ENCODE data around the gene MLLT10.

The MLLT10 gene

GRCh38 chr10:21764466-21765189, 230.6 kb downstream of the MLLT10 start:
- Histone ChIP-seq H3K27me3 (ENCODE audit: insufficient read depth, low read length, poor library complexity) (no peaks in the 10 kb centered on the region), H3K4me3 (ENCODE audit: low read depth in 1 of 2, low read length in 2 of 2) (no peak overlapping the region), H2AFZ (ENCODE audit: low read depth, low read length) (no peak overlapping the region), H3K36me3 (ENCODE audit: insufficient read depth, low read length) (no peaks in the 10 kb centered on the region), H4K20me1 (ENCODE audit: insufficient read depth, low read length) (no peaks in the 10 kb centered on the region), H3K79me2 (ENCODE audit: insufficient read depth, low read length) (no peaks in the 10 kb centered on the region), H3K27ac (ENCODE audit: low read length) (no peak overlapping the region), H3K4me1 (ENCODE audit: insufficient read depth, low read length) (no peaks in the 10 kb centered on the region), H3K9ac (ENCODE audit: low read depth, low read length) (no peak overlapping the region), H3K4me2 (ENCODE audit: insufficient read depth, low read length) (no peak overlapping the region), H3K9me3 (ENCODE audit: insufficient read depth, low read length, severe bottlenecking) (no peaks in the 10 kb centered on the region)
- TF ChIP-seq CTCF (IDR thresholded peaks at IDR 0.05; ENCODE audit: borderline replicate concordance, extremely low read depth, low read length, poor library complexity, severe bottlenecking) (no peak), EZH2 (IDR thresholded peaks at IDR 0.05; ENCODE audit: borderline replicate concordance, low read depth, low read length, severe bottlenecking) (no peak)
- peak; percentile 37; the same call in 1 of the 3 replicates for ATAC-seq (ENCODE audit: insufficient read depth, low read depth)
- DNase-seq = no peak

- no peaks in the 10 kb centered on the region for H3K27me3 ChIP-seq (ENCODE audit: insufficient read depth, low read length, poor library complexity)
- no peak overlapping the region for H2AFZ ChIP-seq (ENCODE audit: low read depth, low read length)
- H3K79me2 ChIP-seq (ENCODE audit: insufficient read depth, low read length) = no peaks in the 10 kb centered on the region
- H3K4me3 ChIP-seq (ENCODE audit: low read depth in 1 of 2, low read length in 2 of 2) = no peak overlapping the region
- H3K9ac ChIP-seq (ENCODE audit: low read depth, low read length) = no peak overlapping the region
- H3K9me3 ChIP-seq (ENCODE audit: insufficient read depth, low read length, severe bottlenecking) = no peaks in the 10 kb centered on the region
- DNase-seq (no peak), ATAC-seq (ENCODE audit: insufficient read depth, low read depth) (no peak)
- H4K20me1 ChIP-seq (ENCODE audit: insufficient read depth, low read length) = no peaks in the 10 kb centered on the region
- H3K36me3 ChIP-seq (ENCODE audit: insufficient read depth, low read length) = no peaks in the 10 kb centered on the region
- TF ChIP-seq CTCF (IDR thresholded peaks at IDR 0.05; ENCODE audit: borderline replicate concordance, extremely low read depth, low read length, poor library complexity, severe bottlenecking) (no peak), EZH2 (IDR thresholded peaks at IDR 0.05; ENCODE audit: borderline replicate concordance, low read depth, low read length, severe bottlenecking) (no peak)
- H3K4me1 ChIP-seq (ENCODE audit: insufficient read depth, low read length) = no peaks in the 10 kb centered on the region
- no peak overlapping the region for H3K27ac ChIP-seq (ENCODE audit: low read length)
- no peak overlapping the region for H3K4me2 ChIP-seq (ENCODE audit: insufficient read depth, low read length)
Observed at GRCh38 chr10:21769041-21769440, 235.0 kb downstream of the MLLT10 start.

- TF ChIP-seq EZH2 (IDR thresholded peaks at IDR 0.05; ENCODE audit: borderline replicate concordance, low read depth, low read length, severe bottlenecking) (no peak), CTCF (IDR thresholded peaks at IDR 0.05; ENCODE audit: borderline replicate concordance, extremely low read depth, low read length, poor library complexity, severe bottlenecking) (no peak)
- no peaks in the 10 kb centered on the region for H3K27me3 ChIP-seq (ENCODE audit: insufficient read depth, low read length, poor library complexity)
Observed at GRCh38 chr10:21771219-21771618, 237.2 kb downstream of the MLLT10 start.

More at GRCh38 chr10:21771219-21771618, 237.2 kb downstream of the MLLT10 start:
- no peak for ATAC-seq (ENCODE audit: insufficient read depth, low read depth)
- Histone ChIP-seq H3K9me3 (ENCODE audit: insufficient read depth, low read length, severe bottlenecking) (no peaks in the 10 kb centered on the region), H3K36me3 (ENCODE audit: insufficient read depth, low read length) (no peaks in the 10 kb centered on the region), H3K4me3 (ENCODE audit: low read depth in 1 of 2, low read length in 2 of 2) (no peak overlapping the region), H3K27ac (ENCODE audit: low read length) (no peak overlapping the region), H4K20me1 (ENCODE audit: insufficient read depth, low read length) (no peaks in the 10 kb centered on the region), H3K4me1 (ENCODE audit: insufficient read depth, low read length) (no peaks in the 10 kb centered on the region), H2AFZ (ENCODE audit: low read depth, low read length) (no peak overlapping the region), H3K79me2 (ENCODE audit: insufficient read depth, low read length) (no peaks in the 10 kb centered on the region), H3K4me2 (ENCODE audit: insufficient read depth, low read length) (no peak overlapping the region), H3K9ac (ENCODE audit: low read depth, low read length) (no peak overlapping the region)
- DNase-seq = no peak

Measured in DND-41 (cell line).